Common myeloid progenitor, CD34-positive (primary cell): Measurements from ENCODE around the gene NAPSA.
A peak's percentile ranks its signal among the peaks of the same experiment; 100 is the strongest.
"Not testable (repeated sequence)": the region's sequence is repeated elsewhere in the genome, so short reads cannot be mapped to it uniquely, and the experiment has no call there.

Source experiments
- CTCF ChIA-PET: fragments of 350-600 bp; sonication (Branson Sonifier 250); formaldehyde crosslinking; loops from one replicate; lab custom pipeline; 2021; ENCODE audit warnings: antibody characterized with exemption; lab: Charles Lee
- POLR2A ChIA-PET: fragments of 350-600 bp; sonication (Branson Sonifier 250); formaldehyde crosslinking; loops from one replicate; lab custom pipeline; 2021; ENCODE audit warnings: antibody characterized with exemption; lab: Charles Lee
- DNase-seq, 3 donors: peaks; one replicate each; pipeline versions ENCODE4 v3.0.0 to v3.0.0-alpha.2; 2013
- H3K27ac ChIP-seq, 2 experiments: 1 replicate in 1 of 2; 2 replicates in 1 of 2; pipeline ENCODE4 v1.7.0; 2013; ENCODE audit warnings: inconsistent platforms in 2 of 2, low read length in 2 of 2, mild to moderate bottlenecking in 2 of 2, low read depth in 1 of 2, moderate library complexity in 1 of 2; ENCODE audit not compliant: severe bottlenecking in 2 of 2, insufficient read depth in 1 of 2, poor library complexity in 1 of 2
- H3K27me3 ChIP-seq, 5 experiments: replicated peaks in 2 of 5; 1 replicate in 3 of 5; 2 replicates in 2 of 5; pipeline versions ENCODE4 v1.6.1 to v1.7.0; 2013; ENCODE audit warnings: low read length in 4 of 5, mild to moderate bottlenecking in 2 of 5, moderate library complexity in 2 of 5, inconsistent platforms in 1 of 5; ENCODE audit not compliant: insufficient read depth in 5 of 5, control insufficient read depth in 4 of 5
- H3K36me3 ChIP-seq, 4 experiments: 1 replicate in 2 of 4; 2 replicates in 2 of 4; pipeline versions ENCODE4 v1.6.1 to v1.7.0; 2013; ENCODE audit warnings: low read length in 3 of 4, control low read depth in 1 of 4, mild to moderate bottlenecking in 1 of 4; ENCODE audit not compliant: control insufficient read depth in 4 of 4, insufficient read depth in 4 of 4
- H3K4me1 ChIP-seq, 4 experiments: 1 replicate in 3 of 4; 2 replicates in 1 of 4; pipeline versions ENCODE4 v1.6.1 to v1.7.1; 2013; ENCODE audit warnings: low read length in 3 of 4, mild to moderate bottlenecking in 3 of 4, control low read depth in 1 of 4, inconsistent platforms in 1 of 4, moderate library complexity in 1 of 4; ENCODE audit not compliant: control insufficient read depth in 4 of 4, insufficient read depth in 4 of 4; ENCODE audit errors: control extremely low read depth in 1 of 4
- H3K4me3 ChIP-seq, 7 experiments: 1 replicate in 4 of 7; 2 replicates in 3 of 7; pipeline versions ENCODE4 v1.5.1 to v1.7.0; 2013; ENCODE audit warnings: mild to moderate bottlenecking in 7 of 7, low read length in 6 of 7, moderate library complexity in 6 of 7, inconsistent platforms in 2 of 7, low read depth in 2 of 7, control low read depth in 1 of 7; ENCODE audit not compliant: insufficient read depth in 4 of 7, control insufficient read depth in 1 of 7; ENCODE audit errors: extremely low read depth in 1 of 7
- H3K9me3 ChIP-seq, 5 experiments: 1 replicate in 4 of 5; 2 replicates in 1 of 5; pipeline versions ENCODE4 v1.6.1 to v1.7.1; 2013; ENCODE audit warnings: low read length in 4 of 5, mild to moderate bottlenecking in 2 of 5, inconsistent platforms in 1 of 5, low read depth in 1 of 5, moderate library complexity in 1 of 5; ENCODE audit not compliant: control insufficient read depth in 4 of 5, insufficient read depth in 2 of 5; ENCODE audit errors: control extremely low read depth in 1 of 5
- WGBS: methylation state at CpG from one replicate; pipeline ENCODE4 v1.1.5; 2013; ENCODE audit not compliant: insufficient coverage; 5-methylcytosine and 5-hydroxymethylcytosine counted together

The NAPSA gene

DNA sequence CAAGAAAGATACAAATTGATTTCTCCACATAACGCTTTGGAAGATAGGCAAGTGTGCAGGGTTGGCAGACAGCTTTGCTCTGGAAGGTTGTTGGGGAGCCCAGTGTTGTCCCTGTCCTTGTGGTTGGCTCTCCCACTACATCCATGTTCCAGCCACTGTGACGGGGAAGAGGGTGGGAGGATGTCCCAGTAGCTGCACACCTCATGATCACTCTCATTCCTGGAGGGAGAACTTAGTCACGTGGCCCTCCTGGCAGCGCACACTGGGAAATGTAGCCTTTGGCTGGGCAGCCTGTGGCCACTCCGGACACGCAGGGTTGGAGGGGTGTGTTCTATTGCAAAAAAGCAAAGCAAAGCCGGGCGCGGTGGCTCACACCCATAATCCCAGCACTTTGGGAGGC, 28.6 kb upstream of the NAPSA start:
- ChIA-PET CTCF (no interaction called here), POLR2A (no interaction called here)
- peaks cover 2 to 34% (median 10%) of the 10 kb centered on the region in 4 experiments for H3K36me3 ChIP-seq
- no peaks in the 10 kb centered on the region for H3K27me3 ChIP-seq
- H3K27ac ChIP-seq = no peak overlapping the region
- no peaks in the 10 kb centered on the region for H3K9me3 ChIP-seq
- H3K4me3 ChIP-seq = no peak overlapping the region
- no peak for DNase-seq
- no peaks in the 10 kb centered on the region for H3K4me1 ChIP-seq
- 95% methylated on average over 7 of the region's 9 CpGs for WGBS

- CTCF ChIA-PET = interaction anchor here (1.3 kb wide), 1 partner anchor 85 kb away, joined by 3 read pairs; no protein-coding TSS in a partner anchor
- Histone ChIP-seq H3K27ac (no peak overlapping the region), H3K4me1 (no peaks in the 10 kb centered on the region), H3K36me3 (peaks cover 2 to 30% (median 8%) of the 10 kb centered on the region in 4 experiments), H3K9me3 (no peaks in the 10 kb centered on the region), H3K27me3 (no peaks in the 10 kb centered on the region), H3K4me3 (no peak overlapping the region)
- POLR2A ChIA-PET = no interaction called here
- 92% methylated on average over 3 of the region's 4 CpGs for WGBS
- no peak for DNase-seq
Measured at GRCh38 chr19:50393589-50393988, 28.1 kb upstream of the NAPSA start.

DNA sequence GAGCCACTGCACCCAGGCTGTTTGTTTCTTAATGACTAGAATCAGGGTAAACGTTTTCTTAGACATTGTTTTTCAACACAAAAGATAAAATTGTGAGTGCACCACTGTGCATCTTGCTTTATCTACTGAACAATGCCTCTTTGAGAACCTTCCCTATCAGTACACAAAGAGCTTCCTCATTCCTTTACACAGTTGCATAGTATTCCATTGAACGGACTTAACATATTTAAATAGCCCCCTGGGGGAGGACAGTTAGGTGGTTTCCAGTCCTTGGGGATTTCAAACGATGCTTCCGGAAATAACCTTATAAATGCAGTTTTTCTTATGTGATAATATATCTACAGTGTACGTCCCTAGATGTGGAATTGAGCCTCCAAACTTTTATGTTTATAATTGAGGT, 27.3 kb upstream of the NAPSA start:
- POLR2A ChIA-PET = no interaction called here
- Histone ChIP-seq H3K27ac (no peak overlapping the region), H3K4me1 (peaks cover 0 to under 1% (median 0%) of the 10 kb centered on the region in 4 experiments), H3K36me3 (peaks cover 2 to 28% (median 8%) of the 10 kb centered on the region in 4 experiments), H3K4me3 (no peak overlapping the region), H3K9me3 (no peaks in the 10 kb centered on the region), H3K27me3 (no peaks in the 10 kb centered on the region)
- CTCF ChIA-PET = interaction anchor here (1.3 kb wide), 1 partner anchor 86 kb away, joined by 3 read pairs; no protein-coding TSS in a partner anchor
- 80% methylated on average over 1 of the region's 5 CpGs for WGBS
- DNase-seq = no peak

DNA sequence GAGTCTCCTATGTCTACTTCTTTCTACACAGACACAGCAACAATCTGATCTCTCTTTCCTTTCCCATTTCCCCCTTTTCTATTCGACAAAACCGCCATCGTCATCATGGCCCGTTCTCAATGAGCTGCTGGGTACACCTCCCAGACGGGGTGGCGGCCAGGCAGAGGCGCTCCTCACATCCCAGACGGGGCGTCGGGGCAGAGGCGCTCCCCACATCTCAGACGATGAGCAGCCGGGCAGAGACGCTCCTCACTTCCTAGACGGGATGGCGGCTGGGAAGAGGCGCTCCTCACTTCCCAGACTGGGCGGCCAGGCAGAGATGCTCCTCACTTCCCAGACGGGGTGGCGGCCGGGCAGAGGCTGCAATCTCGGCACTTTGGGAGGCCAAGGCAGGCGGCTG, 25.5 kb upstream of the NAPSA start:
- H3K4me3 ChIP-seq, POLR2A ChIA-PET, H3K9me3 ChIP-seq, H3K27me3 ChIP-seq, CTCF ChIA-PET, H3K27ac ChIP-seq, DNase-seq: not testable (repeated sequence)
- peaks cover 0 to 15% (median 0%) of the 10 kb centered on the region in 4 experiments for H3K4me1 ChIP-seq
- peaks cover 2 to 40% (median 13%) of the 10 kb centered on the region in 4 experiments for H3K36me3 ChIP-seq
- 96% methylated on average over 11 of the region's 23 CpGs for WGBS

DNA sequence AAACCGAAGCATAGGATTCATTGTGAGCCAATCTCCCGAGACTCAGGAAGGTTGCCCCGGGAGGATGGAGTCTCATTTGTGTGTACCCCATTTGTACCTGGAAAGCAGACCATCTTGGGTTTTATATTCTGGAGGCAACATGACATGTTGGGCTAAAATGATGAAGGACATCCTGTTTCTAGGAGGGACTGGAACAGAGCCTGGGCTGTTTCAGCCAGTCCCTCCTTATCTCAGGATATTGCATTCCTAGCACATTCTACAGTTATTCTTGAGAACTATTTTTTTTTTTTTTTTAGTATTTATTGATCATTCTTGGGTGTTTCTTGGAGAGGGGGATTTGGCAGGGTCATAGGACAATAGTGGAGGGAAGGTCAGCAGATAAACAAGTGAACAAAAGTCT, 24.9 kb upstream of the NAPSA start:
- Histone ChIP-seq H3K36me3 (peaks cover 2 to 40% (median 13%) of the 10 kb centered on the region in 4 experiments), H3K4me1 (peaks cover 0 to 22% (median 4%) of the 10 kb centered on the region in 4 experiments)
- POLR2A ChIA-PET, CTCF ChIA-PET, H3K27ac ChIP-seq, DNase-seq, H3K4me3 ChIP-seq, H3K9me3 ChIP-seq, H3K27me3 ChIP-seq: not testable (repeated sequence)
- 94% methylated on average over 3 of the region's 3 CpGs for WGBS

DNA sequence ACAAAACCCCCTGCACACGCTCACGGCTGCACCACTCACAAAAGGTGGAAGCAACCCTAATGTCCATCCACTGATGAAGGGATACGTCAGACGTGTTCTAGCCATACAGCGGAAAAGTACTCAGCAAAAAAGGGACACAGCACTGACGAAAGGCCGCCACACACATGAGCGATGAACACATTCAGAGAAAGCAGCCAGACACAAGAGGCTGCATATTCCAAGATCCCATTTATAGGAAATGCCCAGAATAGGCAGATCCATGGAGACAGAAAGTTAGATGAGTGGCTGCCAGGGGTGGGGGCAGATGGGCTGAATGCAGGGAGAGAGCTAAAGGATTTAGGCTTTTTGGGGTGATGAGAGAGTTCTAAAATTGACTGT, 22.4 kb upstream of the NAPSA start:
- POLR2A ChIA-PET = no interaction called here
- Histone ChIP-seq H3K27me3 (no peaks in the 10 kb centered on the region), H3K4me1 (peaks cover 2 to 37% (median 18%) of the 10 kb centered on the region in 4 experiments), H3K4me3 (no peak overlapping the region), H3K27ac (no peak overlapping the region), H3K9me3 (no peaks in the 10 kb centered on the region), H3K36me3 (peaks cover 2 to 28% (median 11%) of the 10 kb centered on the region in 4 experiments)
- 97% methylated on average over 8 of the region's 8 CpGs for WGBS
- CTCF ChIA-PET = interaction anchor here (0.9 to 1.4 kb wide), 3 partner anchors 30 to 96 kb away, joined by 3 to 5 read pairs (median 3); no protein-coding TSS in a partner anchor
- no peak for DNase-seq

- Histone ChIP-seq H3K4me1 (peaks cover 2 to 37% (median 18%) of the 10 kb centered on the region in 4 experiments), H3K4me3 (no peak overlapping the region), H3K27ac (no peak overlapping the region), H3K27me3 (no peaks in the 10 kb centered on the region), H3K36me3 (peaks cover 0 to 29% (median 14%) of the 10 kb centered on the region in 4 experiments), H3K9me3 (no peaks in the 10 kb centered on the region)
- ChIA-PET CTCF (interaction anchor here (0.9 to 1.4 kb wide), 3 partner anchors 28 to 96 kb away, joined by 3 read pairs; no protein-coding TSS in a partner anchor), POLR2A (interaction anchor here (1.0 kb wide), 1 partner anchor 11 kb away, joined by 3 read pairs; the partner anchor contains the start of gene NR1H2)
- WGBS = 78% methylated on average over 16 of the region's 21 CpGs
- peak in 2 of 3 donors; percentile 32 to 41 for DNase-seq
Measured at GRCh38 chr19:50387176-50387867, 21.9 kb upstream of the NAPSA start.
